ENCODE data around the gene CDC42. TPM values are rescaled to one million over a fixed set of nuclear protein-coding genes. Genes with fewer than 3 reads are reported as not detected.

The CDC42 gene
- total RNA-seq, 2 donors from 2014 or later: 39.9 to 72.1 TPM

- WGBS, 2 donors: 83 to 84% methylated on average over 7 to 8 of the region's 8 CpGs
- TF ChIP-seq POLR2A (IDR thresholded peaks at IDR 0.05) (no peak), CTCF (IDR thresholded peaks at IDR 0.05) (no peak)
- Histone ChIP-seq H3K27ac (no peak overlapping the region), H3K4me1 (no peaks in the 10 kb centered on the region), H3K27me3 (no peaks in the 10 kb centered on the region), H3K36me3 (replicated peaks in 1 of 2; ENCODE audit: insufficient read depth in 1 of 2, low read depth in 2 of 2) (peaks cover 0 to 2% of the 10 kb centered on the region in 2 donors), H3K4me3 (no peak overlapping the region), H3K9me3 (no peaks in the 10 kb centered on the region)
- intact Hi-C loops (cut with DNase I): no loop called here
- ATAC-seq: no peak
- DNase-seq: no peak
Observed at GRCh38 chr1:22123071-22123390, 70.5 kb downstream of the CDC42 start.

DNA sequence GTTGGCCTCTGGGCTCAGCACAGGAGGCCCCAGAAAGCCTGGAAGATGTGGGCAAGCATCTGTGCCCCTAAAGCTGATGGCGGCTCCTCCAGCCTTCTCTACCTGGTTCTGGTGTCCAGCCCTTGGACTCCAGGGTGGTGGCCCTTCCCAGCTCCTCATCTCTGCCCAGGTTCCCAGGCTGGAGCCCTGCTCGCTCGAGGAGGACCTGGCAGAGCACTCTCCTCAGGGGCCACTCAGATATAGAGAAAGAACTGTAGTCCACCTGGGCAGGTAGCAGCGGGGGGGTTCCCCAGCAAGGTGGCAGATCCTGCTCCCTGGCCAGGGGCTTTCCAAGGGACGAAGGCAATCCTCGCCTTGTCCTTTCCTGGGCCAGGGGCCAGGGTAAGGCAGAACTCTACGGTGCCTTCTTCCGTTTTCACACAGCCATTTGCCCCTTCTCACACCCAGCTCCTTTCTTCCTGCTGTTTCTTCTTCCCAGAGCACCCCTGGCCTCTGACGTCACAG lies 71.4 kb downstream of the CDC42 start:
- ATAC-seq (peak; percentile 16), DNase-seq (no peak)
- Histone ChIP-seq H3K27ac (no peak overlapping the region), H3K4me1 (no peaks in the 10 kb centered on the region), H3K27me3 (no peaks in the 10 kb centered on the region), H3K4me3 (no peak overlapping the region), H3K36me3 (replicated peaks in 1 of 2; ENCODE audit: insufficient read depth in 1 of 2, low read depth in 2 of 2) (peaks cover 0 to 2% of the 10 kb centered on the region in 2 donors), H3K9me3 (no peaks in the 10 kb centered on the region)
- 70 to 84% methylated on average over 7 to 9 of the region's 9 CpGs for WGBS, 2 donors
- TF ChIP-seq CTCF (IDR thresholded peaks at IDR 0.05) (no peak), POLR2A (IDR thresholded peaks at IDR 0.05) (no peak)
- intact Hi-C loops (cut with DNase I): no loop called here

DNA sequence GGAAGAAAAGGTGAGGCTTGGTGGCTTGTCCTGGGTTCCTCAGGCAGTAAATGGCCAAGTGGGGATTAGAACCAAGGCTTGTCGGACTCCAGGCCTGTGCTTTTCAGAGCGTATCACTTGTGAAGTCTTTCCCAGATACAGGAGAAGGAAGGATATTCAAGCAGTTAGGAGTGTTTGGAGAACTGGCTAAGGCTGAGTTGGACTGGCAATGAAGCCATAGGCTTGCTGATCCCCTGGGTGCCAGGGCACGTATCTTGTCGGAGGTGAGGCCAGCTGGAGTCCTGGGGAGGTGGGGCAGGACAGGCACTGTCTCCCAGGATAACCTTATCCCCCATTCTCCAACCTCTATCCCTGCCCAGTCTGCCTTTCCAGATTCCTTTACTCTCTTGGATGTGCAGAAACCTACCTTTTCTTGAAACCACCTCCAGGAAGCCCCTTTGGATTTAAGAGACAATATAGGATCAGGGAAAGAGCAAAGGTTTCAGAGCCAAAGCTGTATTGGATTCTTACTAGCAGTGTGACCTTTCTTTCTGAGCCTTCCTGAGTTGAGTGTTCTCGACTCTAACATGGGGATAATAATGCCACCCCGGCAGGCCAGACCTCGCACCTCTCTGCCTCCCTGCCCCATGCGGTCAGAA lies 72.2 kb downstream of the CDC42 start:
- H3K36me3 ChIP-seq (replicated peaks in 1 of 2; ENCODE audit: insufficient read depth in 1 of 2, low read depth in 2 of 2): peaks cover 0 to 2% of the 10 kb centered on the region in 2 donors
- TF ChIP-seq POLR2A (IDR thresholded peaks at IDR 0.05) (no peak), CTCF (IDR thresholded peaks at IDR 0.05) (no peak)
- no peaks in the 10 kb centered on the region for H3K27me3 ChIP-seq
- H3K4me1 ChIP-seq: no peaks in the 10 kb centered on the region
- WGBS, 2 donors: 95 to 96% methylated on average over 8 of the region's 8 CpGs
- ATAC-seq: no peak
- H3K27ac ChIP-seq: no peak overlapping the region
- DNase-seq: no peak
- no peaks in the 10 kb centered on the region for H3K9me3 ChIP-seq
- no peak overlapping the region for H3K4me3 ChIP-seq
- intact Hi-C loops (cut with DNase I): no loop called here

- H3K36me3 ChIP-seq (replicated peaks in 1 of 2; ENCODE audit: insufficient read depth in 1 of 2, low read depth in 2 of 2): no peaks in the 10 kb centered on the region
- 94 to 100% methylated on average over 3 to 11 of the region's 12 CpGs for WGBS, 2 donors
Observed at GRCh38 chr1:22126531-22126930, 74.0 kb downstream of the CDC42 start.

More at GRCh38 chr1:22126531-22126930, 74.0 kb downstream of the CDC42 start:
- TF ChIP-seq POLR2A (IDR thresholded peaks at IDR 0.05) (no peak), CTCF (IDR thresholded peaks at IDR 0.05) (no peak)
- H3K9me3 ChIP-seq: no peaks in the 10 kb centered on the region
- ATAC-seq (no peak), DNase-seq (no peak)
- H3K4me3 ChIP-seq: no peak overlapping the region
- H3K27me3 ChIP-seq: no peaks in the 10 kb centered on the region
- intact Hi-C loops (cut with DNase I): no loop called here
- H3K27ac ChIP-seq: no peak overlapping the region
- H3K4me1 ChIP-seq: no peaks in the 10 kb centered on the region
